ENCODE data around the gene RND3.

Gene RND3

DNA sequence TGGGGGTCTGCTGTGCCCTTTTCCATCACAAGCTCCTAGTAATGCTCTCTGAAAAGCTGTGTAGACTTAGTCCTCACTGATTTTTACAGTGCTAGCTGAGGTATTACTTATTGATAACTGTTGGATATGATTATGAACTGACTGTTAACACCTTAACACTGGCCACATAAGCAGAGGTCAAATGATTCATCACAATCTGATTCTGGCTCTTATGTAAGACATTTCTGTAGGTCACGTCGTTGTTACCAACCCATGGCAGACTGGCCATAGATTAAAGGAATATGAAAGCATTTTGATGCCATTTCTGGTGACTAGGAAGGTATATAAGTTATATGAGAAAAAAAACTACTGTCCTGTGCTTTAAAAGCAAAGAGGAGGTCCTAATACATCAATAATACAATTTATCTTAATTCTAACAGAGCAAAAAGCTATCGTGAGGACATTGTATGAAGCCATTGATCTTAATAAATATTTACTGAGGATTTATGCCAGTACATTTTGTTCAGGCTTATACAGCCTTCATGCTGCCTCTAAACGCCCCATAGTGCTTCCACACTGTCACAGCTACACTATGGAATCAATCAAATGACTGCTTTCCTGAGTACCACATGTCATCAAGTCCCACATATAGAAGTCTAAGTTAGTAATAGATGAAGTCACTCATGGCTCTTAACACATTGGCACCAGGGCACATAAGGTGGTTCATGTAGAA, 6.9 kb upstream of the RND3 start:
- no peak for DNase-seq

DNA sequence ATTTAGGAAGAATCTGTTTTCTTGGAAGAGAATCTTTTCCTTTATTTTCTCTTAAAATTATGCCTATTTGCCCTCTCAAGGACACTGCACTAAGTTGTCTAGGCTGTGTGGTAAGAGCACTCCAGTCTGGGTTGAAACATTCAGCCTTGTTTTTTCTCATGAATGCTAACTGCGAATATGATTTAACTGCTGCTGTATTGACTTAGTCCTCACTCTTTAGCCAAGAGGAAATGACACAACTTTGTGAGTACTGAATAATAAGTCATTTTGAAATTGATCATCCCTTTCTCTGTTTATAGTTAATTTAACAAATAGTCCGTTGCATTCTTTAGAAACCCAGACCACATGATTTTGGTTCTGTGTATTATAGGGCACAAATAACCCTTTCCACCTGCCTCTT, 4.5 kb upstream of the RND3 start:
- DNase-seq: no peak

DNA sequence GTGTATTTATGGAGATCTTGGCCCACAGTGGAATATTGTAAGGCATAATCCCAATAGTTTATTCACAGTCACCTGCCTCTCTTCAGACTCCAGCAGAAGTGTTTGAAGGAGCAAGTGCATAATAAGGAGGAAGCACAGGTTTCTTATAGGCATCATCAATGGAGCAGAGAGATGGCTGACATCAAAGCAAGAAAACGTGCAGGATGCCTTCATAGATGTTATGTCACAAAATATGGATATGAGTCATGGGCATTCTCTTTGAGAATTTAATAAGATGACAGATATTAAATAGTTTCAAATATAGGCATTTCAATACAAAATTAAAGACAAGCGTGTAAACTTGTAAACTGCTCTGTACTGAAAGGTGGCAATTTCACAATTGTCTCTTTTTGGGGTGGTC, 4.0 kb upstream of the RND3 start:
- no peak for DNase-seq

DNA sequence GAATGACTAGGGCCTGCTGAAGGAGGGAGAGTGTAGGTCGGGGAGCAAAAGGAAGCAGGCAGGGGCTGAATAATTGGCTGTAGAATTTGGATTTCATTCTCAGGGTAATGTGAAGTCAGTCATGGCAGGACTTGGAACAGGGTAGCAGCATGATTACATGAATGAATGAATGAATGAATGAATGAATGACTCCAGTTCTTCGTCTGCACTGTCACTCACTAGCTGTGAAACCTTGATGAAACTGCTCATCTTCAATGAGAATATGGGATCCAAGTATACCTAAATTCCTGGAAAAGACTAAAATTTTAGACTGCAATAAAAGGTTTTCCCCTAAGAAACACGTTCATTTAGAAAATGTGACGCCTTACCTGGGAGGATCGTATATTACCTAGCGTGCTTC, 3.0 kb upstream of the RND3 start:
- no peak for DNase-seq

DNA sequence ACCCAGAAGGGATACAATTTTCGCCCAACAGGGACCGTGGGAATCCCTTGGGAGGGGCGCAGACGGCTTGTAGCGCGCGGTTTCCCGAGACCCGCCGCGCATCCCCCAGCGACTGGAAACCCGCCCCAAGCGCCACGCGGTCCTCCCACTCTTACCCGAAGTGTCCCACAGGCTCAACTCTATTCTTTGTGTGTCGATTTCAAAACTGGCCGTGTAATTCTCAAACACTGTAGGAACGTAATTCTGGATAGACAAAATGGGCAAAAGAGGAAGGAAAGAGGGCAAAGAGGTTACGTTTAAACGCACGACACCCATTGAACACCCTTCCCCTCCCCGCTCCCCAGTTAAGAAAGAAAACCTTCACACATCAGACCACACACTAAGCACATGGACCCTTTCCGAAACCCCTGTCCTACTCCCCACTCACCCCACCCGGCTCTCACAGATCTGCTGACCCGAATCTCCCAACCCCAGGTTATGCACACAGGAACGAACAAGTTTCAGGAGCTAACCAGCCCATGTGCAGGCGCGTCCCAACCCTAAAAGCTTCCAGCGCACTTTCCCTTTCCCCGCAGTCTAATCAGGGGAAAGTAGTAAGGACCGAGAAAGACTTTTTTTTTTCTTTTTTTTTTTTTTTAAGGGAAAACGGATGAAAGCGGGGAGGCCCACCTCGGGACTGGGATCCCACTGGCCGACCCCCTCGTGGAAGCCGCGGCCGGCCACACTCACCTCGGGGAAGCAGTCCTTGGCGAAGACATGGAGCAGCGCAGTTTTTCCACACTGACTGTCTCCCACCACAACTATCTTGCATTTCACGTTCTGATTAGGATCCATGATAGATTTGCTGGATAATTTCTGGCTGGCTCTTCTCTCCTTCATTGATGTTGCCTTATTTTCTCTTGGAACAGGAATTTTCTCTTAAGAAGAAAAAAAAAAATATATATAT, 655 bp downstream of the RND3 start:
- peak in 20 of 56 donors; percentile 1 to 43 (median 18) for DNase-seq

DNA sequence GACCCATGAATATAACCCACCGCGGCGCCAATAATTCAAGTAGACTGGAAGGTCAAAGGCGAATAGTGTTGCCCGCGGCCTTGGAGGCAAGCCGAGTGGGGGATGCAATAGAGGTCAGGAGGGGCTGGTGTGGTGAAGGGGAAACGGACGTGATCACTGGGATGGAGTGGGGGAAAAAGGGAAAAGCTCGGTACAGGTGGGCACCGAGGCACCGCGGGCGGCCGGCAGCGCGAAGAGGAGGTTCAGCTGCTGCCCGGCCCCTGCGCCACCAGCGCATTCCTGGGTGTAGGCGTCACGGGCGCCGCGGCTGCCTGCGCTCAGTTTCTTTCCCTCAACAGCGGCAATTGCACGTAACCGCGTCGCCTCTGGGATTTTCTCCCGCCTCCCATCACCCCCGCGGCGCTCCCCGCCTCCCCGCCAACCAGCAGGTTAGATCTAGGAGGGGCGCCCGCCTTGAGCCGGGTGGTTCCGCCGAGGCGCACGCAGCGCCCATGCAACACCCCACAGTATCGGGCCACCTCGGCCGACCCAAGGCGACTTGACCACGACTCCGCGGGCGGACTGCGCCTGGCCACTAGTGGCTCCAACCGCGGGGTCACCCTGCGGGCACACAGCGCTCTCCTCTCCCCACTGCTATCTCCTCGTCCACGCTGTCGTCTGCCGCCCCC, 1.5 kb downstream of the RND3 start:
- DNase-seq: peak in 38 of 56 donors; percentile 1 to 63 (median 27)

DNA sequence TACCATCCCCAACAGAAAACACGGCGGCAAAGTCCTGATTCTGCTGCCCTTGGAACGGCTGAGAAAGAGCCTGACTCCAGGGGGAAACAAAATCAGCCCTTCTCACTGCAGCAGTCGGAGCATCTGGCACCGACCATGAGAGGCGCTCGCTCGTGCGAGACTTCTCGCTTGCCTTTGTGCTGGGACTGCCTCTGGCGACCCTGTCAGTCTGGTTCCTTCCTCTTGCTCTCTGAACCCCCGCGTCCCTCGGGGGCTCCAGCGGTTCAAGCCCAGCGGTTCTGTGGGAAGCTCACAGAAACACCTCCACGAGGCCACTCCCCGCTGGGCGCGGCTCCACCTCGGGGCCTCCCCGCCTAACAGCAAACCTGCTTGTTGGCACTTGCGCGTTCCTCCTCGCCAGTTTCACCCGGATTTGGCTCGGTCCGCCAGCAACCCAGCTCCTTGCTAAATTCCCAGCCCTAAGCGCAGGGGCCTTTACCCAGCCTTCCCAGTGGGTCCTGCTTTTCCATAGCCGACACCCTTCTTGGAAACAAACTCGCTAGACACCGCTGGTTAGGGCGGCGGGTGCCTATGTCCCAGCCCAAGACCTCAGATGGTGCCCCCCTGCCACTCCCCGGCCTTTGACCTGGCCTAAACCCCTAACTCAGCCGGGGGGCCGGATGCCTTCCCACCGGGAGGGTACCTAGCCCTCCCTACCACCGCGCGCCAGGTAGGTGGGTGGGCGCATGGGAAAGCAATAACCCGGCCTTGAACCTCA, 2.2 kb downstream of the RND3 start:
- DNase-seq: peak in 45 of 56 donors; percentile 5 to 78 (median 32)

DNA sequence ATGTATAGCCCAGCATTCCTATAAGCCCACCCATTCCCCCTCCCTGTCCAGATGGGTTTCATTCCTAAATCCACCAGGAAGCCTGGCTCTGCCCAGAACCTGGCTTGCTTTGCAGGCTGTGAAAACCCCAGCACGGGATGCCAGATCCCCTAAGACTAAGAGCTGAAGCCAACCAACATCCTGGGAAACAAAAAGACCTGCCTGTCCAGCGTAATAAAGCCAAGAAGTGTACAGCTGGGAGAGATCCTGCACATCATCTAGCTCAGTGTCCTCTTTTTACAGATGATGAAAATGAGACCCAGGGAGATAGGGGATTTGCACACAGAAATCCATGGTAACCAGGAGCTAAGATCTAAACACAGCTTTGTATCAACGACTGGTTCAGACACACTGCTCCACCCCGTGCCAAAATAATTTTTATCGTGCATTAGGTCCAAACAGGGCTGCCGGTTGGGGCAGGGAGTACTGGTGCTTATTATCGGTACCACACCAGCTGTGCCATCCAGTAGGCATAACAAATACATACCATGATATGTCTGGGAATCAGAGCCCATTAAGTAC, 2.9 kb downstream of the RND3 start:
- DNase-seq: peak in 5 of 56 donors; percentile 1 to 40 (median 11)

DNA sequence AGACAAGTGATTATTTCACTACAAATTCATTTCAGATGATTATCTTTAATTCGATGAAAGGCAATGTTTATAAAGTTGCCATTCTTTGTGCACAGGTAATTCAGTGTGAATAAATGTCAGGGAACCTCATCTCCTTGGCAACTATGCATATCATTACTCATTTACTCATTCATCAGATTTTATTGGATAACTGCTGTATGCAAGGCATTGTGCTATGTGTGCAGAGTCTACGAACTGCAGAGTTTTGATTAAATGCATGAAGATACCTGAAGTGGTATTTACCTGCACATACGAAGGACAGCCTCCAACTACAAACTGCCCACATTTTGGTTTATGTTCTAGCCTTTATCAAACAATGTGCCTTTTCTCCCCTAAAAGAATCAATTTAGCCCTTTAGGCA, 3.5 kb downstream of the RND3 start:
- no peak for DNase-seq

DNA sequence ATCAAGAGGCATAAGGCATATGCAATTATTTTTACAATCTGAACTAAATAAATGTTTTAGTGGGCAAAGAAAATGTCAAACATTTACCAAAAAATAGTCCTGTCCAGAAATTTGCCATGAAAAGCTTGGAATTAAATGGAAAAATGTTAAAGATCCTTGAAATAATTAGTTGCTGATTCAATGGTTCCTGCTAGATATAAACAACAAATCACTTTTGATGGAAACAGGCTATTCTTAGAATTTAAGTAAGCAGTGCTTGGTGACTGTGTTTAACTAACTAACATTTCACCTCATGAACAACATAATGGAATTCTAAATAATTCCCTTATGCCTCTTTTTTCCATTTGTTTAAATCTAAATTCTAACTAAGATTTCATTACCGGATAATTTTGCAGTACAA, 3.9 kb downstream of the RND3 start:
- DNase-seq: no peak

DNA sequence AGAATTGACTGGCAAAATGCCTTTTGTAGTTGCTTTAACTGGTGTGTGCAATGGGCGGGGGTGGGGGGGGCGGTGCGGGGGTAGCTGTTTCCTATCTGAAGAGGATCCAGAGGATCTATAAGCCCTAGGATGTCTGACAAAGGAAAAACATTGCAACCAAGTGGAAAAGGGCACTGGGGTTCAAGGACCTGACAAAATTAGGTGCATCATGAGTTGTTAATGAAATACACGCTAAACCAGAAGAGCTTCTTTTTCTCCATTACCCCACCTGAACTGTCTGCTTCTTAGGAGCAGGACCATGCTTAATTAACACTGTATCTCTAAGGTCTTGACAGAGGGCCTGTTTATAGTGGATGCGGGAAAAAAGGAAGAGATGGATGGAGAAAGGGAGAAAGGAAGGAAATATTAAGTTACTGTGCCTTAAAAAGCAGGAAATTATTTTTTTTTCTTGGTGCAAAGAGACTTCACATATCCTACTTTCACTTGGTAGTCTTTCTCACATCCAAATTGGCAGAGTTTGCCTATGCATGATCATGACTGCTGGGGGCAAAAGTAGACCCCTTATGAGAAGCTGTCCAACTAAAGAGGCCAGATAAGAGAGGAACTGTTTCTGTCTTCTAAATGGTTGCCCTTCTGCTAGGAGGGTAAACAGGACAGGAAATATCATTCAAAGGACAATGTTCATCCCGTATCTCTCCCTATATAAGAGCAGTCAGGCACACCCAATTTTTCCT, 4.6 kb downstream of the RND3 start:
- no peak for DNase-seq

DNA sequence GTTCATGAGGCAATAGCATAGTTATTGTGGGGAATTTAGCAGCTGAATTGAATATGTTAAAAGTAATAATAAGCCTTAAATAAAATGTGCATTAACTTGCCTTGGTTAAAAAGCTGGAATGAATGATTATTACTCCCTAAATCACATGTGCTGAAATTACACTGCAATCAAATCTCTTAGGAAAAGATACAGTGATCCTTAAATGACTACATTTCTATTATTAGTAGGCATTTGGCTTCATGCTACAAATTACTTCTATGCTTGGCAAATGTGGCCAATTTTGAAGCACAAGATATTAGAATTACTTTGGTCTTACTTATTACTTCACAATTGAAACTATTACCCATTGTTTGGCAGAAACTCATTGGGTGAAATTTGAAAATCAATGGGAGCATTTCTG, 5.4 kb downstream of the RND3 start:
- DNase-seq: no peak

DNA sequence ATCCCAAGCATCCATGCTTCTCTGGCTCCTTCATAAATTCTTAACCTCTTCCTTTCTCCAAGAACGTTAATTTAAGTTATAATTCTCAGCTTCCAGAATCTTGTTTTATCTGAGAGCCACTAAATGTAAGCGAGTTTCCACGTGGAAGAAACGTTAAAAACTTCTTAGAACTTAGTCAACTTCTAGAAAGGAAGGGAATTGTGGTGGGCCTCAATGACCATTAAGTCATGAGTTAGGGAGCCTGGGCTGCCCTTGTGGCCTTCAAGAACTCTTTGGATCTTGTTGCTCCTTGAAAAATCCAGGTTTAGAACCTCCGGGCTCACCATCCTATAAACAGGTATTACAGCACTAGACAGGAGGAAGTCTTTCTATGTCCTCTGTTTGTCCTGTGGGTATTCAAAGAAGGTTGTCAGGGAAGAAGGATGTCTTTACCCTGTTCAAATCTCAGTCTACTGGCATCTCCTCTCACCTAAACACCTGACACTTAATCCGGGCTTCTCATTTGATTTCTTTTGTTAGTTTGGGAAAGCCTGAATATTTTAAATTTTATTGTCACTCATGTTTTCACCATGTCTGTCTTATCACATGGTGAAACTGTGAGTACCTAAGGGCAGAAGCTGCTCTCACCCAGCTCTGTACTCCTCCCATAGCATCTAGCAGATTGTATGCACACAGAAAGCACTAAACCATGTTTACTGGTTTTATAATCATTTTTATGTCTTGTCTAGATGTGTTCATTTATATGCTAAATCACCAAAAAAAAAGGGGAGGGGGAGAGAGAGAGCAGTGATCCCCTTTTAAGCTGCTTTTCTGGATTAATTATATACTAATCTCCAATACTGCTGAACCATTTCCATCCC, 6.3 kb downstream of the RND3 start:
- no peak for DNase-seq

DNA sequence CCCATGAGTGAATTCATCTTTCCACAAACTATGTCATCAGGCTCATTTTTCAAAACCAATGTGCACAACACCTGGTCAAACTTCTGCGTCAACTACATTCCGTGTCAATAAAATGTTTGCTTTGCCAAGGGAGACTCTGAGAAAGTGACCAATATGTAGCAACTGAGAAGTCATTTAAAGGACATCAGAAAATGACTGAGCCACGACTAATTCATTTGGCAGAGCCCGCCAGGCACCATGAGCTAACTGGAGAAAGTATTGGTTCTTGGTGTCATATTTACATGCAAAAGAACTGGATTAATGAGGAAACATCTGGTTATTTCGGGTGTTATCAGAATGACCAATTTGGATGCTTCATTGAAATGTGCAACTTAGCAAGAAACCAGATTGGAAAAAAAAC, 7.2 kb downstream of the RND3 start:
- no peak for DNase-seq

DNA sequence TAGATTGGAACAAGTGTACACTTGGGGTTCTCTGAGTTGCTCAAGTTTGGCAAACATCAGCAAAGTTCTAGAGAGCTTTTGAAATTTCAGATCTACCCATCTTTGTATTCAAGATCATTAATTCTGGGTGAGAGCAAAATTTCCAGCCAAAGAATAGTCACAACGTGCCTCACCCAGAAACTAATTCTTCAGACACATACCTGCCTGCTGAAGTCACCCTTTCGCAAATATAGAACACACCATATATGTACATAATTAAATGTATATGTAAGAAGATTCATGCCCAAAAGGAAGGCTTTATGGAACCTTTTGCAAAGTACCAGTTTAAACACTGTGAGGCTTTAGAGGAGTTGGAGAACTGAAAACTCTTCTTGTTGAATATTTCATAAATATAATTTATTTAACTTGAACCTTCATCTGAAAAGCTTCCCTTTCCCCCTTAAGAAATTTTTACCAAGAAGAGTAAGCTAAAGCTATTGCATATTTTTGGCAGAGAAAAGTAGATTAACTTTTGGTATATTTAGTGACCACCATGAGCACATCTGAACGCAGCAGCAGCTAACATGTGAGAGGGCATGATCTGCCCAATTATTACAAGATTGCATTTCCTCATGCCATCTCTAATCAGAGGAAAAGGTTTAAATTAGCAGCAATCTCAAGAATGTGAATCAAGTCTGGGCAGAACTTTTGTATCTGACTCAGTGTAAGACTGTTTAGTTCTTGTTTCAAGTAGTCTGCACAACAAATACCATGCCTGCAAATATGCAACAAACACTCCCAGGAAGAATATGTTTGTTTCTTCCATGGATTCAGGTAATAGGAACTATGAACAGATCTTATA, 8.2 kb downstream of the RND3 start:
- DNase-seq: no peak

DNA sequence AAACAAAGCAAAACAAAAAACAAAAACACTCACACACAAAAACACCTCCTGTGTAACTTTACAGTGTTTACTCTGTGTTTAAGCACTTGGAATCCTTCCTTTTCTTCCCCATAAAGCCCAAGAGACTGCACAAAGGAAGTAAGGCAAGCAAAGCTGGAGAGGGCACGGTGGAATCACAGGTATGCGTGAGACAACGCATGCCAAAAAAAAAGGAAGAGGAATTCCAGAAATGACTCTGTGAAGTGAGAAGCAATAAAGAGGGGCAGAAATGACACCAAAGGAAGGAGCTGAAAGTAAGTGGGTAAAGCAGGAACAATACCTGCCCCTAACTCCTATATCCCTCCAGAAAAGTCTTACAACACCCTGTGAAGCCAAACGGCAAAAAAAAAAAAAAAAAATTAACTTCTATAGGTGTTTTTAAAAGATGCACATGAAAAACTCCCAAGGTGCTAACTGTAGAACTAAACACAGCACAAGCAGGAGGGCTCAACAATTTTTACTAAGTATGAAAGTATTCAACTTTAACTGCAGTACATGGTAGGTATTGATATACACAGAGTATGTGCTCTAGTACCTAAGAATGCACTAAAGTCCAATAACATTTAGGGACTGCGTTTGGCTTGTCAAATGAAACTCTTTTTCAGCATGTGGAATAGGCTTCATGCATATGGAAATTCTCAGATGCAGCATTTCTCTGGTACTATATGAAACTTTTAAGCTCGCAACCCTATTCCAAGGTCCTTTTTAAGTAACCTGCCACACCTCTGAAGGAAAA, 9.1 kb downstream of the RND3 start:
- no peak for DNase-seq

DNA sequence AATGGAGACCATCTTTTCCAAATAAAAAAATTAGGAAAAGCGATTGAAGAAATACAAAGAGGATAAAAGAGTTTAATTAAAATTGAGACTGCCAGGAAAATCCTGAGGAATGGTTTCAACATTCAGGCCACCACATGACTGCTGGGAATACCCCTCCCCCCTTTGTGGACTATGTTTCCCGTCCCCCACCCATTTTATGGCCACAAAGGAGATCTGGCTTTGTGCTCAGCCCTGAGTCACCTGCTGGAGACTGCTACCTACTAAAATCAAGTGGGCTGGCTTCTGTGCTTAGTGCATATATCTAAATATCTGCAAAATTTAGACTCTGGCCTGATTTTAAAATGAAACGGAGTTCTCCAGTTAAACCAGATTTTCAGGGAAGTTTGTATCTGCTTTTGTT, 10.1 kb downstream of the RND3 start:
- DNase-seq: peak in 1 of 56 donors; percentile 2

All from amygdala (tissue), 56 donors.